ENCODE data around the gene KLHL26.
"Not testable (repeated sequence)": the region's sequence is repeated elsewhere in the genome, so short reads cannot be mapped to it uniquely, and the experiment has no call there.

The KLHL26 gene

DNA sequence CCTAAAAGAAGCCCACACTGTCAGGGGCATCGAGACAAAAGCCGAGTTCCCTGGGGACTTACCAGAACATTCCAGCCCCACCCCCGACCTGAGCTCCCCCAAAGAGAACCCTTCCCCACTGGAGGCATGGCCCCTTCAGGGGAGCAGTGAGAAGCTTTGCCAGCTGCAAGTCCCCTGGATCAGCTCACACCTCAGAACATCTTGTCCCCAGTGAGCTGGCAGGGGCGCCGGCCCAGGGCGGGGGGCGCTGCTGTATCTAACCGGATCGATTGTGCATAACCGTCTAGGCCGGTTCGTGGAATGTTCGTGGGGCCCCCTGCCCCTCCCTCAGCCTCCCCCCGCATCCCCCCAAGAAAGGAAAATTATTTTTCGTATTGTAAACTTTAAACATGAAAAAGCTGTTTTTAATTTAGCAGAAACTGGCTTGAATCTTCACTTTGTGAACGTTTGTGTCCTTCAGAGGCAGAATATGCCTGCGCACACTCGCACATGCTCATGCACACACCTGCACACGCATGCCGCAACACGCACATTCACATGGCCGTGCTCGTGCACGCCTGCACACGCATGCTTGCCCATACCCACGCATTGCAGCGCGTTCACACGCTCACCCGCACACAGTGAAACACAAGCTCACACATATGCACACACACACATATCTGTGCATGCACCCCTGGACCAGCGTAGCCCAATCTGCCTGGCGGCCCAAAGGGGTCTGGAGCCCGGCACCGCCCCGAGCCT, 34.6 kb downstream of the KLHL26 start:
- no peak for DNase-seq (ENCODE audit: low spot score)
- TF ChIP-seq, protein P1, sequence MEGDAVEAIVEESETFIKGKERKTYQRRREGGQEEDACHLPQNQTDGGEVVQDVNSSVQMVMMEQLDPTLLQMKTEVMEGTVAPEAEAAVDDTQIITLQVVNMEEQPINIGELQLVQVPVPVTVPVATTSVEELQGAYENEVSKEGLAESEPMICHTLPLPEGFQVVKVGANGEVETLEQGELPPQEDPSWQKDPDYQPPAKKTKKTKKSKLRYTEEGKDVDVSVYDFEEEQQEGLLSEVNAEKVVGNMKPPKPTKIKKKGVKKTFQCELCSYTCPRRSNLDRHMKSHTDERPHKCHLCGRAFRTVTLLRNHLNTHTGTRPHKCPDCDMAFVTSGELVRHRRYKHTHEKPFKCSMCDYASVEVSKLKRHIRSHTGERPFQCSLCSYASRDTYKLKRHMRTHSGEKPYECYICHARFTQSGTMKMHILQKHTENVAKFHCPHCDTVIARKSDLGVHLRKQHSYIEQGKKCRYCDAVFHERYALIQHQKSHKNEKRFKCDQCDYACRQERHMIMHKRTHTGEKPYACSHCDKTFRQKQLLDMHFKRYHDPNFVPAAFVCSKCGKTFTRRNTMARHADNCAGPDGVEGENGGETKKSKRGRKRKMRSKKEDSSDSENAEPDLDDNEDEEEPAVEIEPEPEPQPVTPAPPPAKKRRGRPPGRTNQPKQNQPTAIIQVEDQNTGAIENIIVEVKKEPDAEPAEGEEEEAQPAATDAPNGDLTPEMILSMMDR (IDR thresholded peaks at IDR 0.05), result no peak
- H3K4me3 ChIP-seq, result no peak overlapping the region
- H3K27ac ChIP-seq, result peak overlapping the region; percentile 79 to 86

DNA sequence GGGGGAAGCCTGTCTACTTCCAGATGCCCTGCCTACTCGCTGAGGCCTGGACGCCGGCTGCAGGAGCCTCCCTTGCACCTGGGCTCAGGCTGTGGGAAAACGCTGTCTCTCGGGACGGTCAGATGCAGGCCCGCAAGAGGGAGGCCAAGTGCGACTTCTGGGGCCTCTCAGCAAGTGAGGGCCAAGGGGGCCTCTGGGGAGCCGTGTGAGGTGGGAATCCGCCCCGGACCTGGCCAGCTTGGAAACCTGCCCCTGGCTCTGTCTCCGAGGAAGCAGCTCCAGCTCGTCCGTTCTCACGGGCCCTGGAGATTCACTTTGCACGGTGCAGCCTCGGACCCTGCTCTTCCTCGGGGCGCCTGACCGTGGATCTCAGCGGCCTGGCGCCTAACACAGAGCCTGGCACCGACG, 35.2 kb downstream of the KLHL26 start:
- TF ChIP-seq, protein P1 (IDR thresholded peaks at IDR 0.05), result no peak
- Histone ChIP-seq H3K4me3 (peak overlapping the region; percentile 43), H3K27ac (peak overlapping the region; percentile 79 to 86)
- DNase-seq (ENCODE audit: low spot score), result no peak

DNA sequence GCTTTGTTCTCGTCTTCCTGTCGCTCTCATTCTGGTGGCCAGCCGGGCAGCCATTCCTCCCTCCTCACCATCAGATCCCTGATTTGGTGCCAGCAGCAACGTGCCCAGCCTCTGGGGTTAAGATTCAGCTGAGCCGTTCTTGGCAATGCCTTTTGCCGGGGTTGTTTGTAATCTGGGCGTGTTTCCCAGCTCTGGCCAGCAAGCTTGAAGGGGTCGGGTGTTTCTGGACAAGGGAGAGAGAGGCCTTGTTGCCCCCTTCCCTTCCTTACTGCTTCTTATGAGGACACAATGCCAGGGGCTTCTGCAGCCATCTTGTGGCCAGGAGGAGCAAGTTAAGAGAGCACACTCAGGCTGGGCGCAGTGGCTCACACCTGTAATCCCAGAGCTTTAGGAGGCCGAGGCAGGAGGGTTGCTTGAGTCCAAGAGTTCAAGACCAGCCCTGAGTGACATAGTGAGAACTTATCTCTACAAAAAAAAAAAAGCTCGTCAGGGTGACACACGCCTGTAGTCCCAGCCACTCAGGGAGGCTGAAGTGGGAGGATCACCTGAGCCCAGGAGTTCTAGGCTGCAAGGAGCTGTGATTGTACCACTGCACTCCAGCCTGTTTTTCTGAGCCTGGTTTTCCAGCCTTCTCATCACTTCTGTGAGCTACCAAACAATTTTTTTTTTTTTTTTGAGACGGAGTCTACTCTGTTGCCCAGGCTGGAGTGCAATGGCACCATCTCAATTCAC, 35.9 kb downstream of the KLHL26 start:
- no peak for DNase-seq (ENCODE audit: low spot score)
- TF ChIP-seq, protein P1 (IDR thresholded peaks at IDR 0.05), result no peak
- Histone ChIP-seq H3K4me3 (peak overlapping the region; percentile 43), H3K27ac (peak overlapping the region; percentile 79 to 86)

DNA sequence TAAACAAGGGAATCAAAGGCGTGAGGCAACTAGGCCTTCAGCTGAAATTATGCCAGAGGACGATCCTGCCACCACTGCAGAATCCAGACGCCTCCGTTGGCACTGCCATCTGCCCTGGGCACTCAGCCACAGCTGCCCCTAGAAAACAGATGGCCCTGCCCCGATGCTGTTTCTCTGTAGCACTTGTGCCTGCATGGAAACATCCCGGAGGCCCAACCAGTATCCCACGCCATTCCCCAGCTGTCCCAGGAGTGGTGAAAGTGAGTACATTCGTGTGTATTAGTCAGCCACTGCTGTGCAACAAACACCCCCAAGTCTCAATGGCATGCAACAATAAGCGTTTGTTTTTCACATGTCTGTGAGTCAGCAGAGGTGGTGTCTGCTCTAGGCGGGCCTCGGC, 37.8 kb downstream of the KLHL26 start:
- DNase-seq (ENCODE audit: low spot score), result no peak
- Histone ChIP-seq H3K27ac (peak overlapping the region in 1 of 2 donors; percentile 36), H3K4me3 (no peak overlapping the region)
- TF ChIP-seq, protein P1 (IDR thresholded peaks at IDR 0.05), result no peak

DNA sequence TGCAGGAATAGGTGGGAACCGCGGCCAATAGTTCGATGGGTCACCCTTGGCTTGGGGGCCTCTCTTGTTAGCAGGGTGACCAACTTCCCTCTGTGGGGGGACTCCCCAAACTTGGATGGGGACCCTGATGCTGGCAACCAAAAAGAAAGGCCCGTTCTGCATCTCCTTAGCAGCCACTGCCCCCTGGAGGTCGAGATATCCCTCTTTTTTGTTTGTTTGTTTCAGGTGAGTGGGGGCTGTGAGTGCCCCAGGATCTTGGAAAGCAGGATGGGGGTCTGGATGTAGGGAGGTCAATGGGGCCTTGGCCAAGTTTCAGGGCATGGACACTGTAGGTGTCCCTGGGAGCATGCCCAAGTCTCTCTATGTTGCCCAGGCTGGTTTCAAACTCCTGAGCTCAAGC, 39.0 kb downstream of the KLHL26 start:
- DNase-seq (ENCODE audit: low spot score), result no peak
- no peak overlapping the region for H3K4me3 ChIP-seq
- TF ChIP-seq, protein P1 (IDR thresholded peaks at IDR 0.05), result no peak
- H3K27ac ChIP-seq, result no peak overlapping the region

DNA sequence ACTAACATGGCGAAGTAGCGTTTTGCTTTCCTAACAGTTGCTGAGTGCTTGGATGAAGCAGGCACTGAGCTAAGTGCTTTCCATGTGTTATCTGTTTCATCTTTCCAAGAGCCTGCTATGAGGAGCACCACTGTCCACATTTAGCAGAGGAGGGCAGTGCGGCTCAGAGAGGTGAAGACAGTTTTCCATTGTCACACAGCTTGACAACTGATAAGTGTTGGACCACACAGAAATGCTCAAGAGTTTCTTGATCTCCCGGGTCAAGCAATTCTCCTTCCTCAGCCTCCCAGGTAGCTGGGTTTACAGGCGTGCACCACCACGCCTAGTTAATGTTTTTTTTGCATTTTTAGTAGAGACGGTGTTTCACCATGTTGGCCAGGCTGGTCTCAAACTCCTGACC, 39.9 kb downstream of the KLHL26 start:
- no peak overlapping the region for H3K4me3 ChIP-seq
- no peak overlapping the region for H3K27ac ChIP-seq
- no peak for DNase-seq (ENCODE audit: low spot score)
- TF ChIP-seq, protein P1 (IDR thresholded peaks at IDR 0.05), result no peak

DNA sequence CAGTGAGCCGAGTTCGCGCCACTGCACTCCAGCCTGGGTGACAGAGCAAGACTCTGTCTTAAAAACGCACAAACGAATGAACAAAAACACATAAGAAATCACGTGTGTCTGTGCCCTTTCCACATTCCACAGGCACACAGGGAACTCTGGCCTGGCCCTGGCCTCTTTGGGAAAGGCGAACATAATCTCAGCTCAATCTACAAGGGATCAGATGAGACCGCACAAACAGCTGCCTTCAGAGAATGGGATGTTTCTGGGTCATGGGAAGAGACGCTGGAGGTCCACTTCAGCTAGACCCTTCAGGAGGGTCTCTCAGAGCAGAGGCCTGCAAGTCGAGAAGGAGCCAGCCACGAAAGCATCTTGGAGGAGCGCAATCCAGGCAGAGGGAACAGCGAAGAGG, 40.3 kb downstream of the KLHL26 start:
- no peak overlapping the region for H3K27ac ChIP-seq
- DNase-seq (ENCODE audit: low spot score), result no peak
- no peak overlapping the region for H3K4me3 ChIP-seq
- TF ChIP-seq, protein P1 (IDR thresholded peaks at IDR 0.05), result no peak

DNA sequence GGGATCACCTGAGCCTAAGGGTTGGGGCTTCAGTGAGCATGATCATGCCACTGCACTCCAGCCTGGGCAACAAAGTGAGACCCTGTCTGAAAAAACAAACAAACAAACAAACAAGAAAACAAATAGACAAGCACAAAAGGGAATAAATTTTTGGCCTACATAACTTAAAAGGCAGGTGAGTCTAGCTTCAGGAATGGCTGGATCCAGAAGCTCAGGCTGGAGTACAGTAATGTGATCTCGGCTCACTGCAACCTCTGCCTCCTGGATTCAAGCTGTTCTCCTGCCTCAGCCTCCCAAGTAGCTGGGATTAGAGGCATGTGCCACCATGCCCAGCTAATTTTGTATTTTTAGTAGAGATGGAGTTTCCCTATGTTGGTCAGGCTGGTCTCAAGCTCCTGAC, 43.3 kb downstream of the KLHL26 start:
- not testable (repeated sequence) for DNase-seq (ENCODE audit: low spot score); H3K4me3 ChIP-seq; H3K27ac ChIP-seq
